CD14-positive monocyte (primary cell): ENCODE data around the gene ATP8A1. TPM values are rescaled to one million over a fixed set of nuclear protein-coding genes. Genes with fewer than 3 reads are reported as not detected.

Experiments
- DNase-seq, 3 donors: peaks; one replicate each; pipeline ENCODE4 v3.0.0-alpha.2; 2011 to 2022
- H2AFZ ChIP-seq: 2 replicates; pipeline ENCODE4 v1.6.0; 2012; ENCODE audit warnings: mild to moderate bottlenecking, low read depth, low read length, inconsistent platforms; ENCODE audit not compliant: insufficient read depth, poor library complexity, severe bottlenecking
- H3K27ac ChIP-seq, 2 donors: 1 replicate in 1 of 2; 2 replicates in 1 of 2; pipeline ENCODE4 v1.5.1; 2012 to 2013; ENCODE audit warnings: low read length in 2 of 2, control low read depth in 1 of 2, inconsistent platforms in 1 of 2, low read depth in 1 of 2, mild to moderate bottlenecking in 1 of 2
- H3K27me3 ChIP-seq, 2 donors: one replicate each; pipeline versions ENCODE4 v1.6.0 to v1.6.1; 2011 to 2013; ENCODE audit warnings: low read length in 2 of 2; ENCODE audit not compliant: control insufficient read depth in 2 of 2, insufficient read depth in 2 of 2
- H3K36me3 ChIP-seq, 2 donors: replicated peaks in 1 of 2; 1 replicate in 1 of 2; 2 replicates in 1 of 2; pipeline versions ENCODE4 v1.5.1 to v1.6.1; 2012 to 2013; ENCODE audit warnings: low read length in 2 of 2, control low read depth in 1 of 2, inconsistent platforms in 1 of 2, mild to moderate bottlenecking in 1 of 2; ENCODE audit not compliant: insufficient read depth in 2 of 2, control insufficient read depth in 1 of 2
- H3K4me1 ChIP-seq, 2 donors: 1 replicate in 1 of 2; 2 replicates in 1 of 2; pipeline versions ENCODE4 v1.5.1 to v1.6.1; 2012 to 2013; ENCODE audit warnings: low read length in 2 of 2, control low read depth in 1 of 2, inconsistent platforms in 1 of 2, mild to moderate bottlenecking in 1 of 2, moderate library complexity in 1 of 2; ENCODE audit not compliant: insufficient read depth in 2 of 2, control insufficient read depth in 1 of 2
- H3K4me2 ChIP-seq: replicated peaks from 2 replicates; pipeline ENCODE3; 2012; ENCODE audit warnings: low read length, moderate library complexity, mild to moderate bottlenecking; ENCODE audit not compliant: poor library complexity, severe bottlenecking; ENCODE audit errors: extremely low read depth
- H3K4me3 ChIP-seq, 3 experiments: fragments of 200-600 bp in 1 of 3; sonication (generic) in 1 of 3; replicated peaks in 1 of 3; 1 replicate in 2 of 3; 2 replicates in 1 of 3; pipeline ENCODE4 v1.5.1; 2011 to 2013; ENCODE audit warnings: low read length in 3 of 3, mild to moderate bottlenecking in 3 of 3, control low read depth in 2 of 3, low read depth in 2 of 3, inconsistent platforms in 1 of 3, moderate library complexity in 1 of 3
- H3K79me2 ChIP-seq: 2 replicates; pipeline ENCODE4 v1.6.0; 2012; ENCODE audit warnings: mild to moderate bottlenecking, control low read depth, inconsistent platforms, low read length, moderate library complexity; ENCODE audit not compliant: insufficient read depth
- H3K9ac ChIP-seq: 2 replicates; pipeline ENCODE4 v1.6.0; 2017; ENCODE audit warnings: low read length, mild to moderate bottlenecking; ENCODE audit not compliant: insufficient read depth, poor library complexity, severe bottlenecking
- H3K9me3 ChIP-seq, 2 donors: replicated peaks in 1 of 2; 1 replicate in 1 of 2; 2 replicates in 1 of 2; pipeline versions ENCODE4 v1.5.1 to v1.6.1; 2012 to 2013; ENCODE audit warnings: low read length in 2 of 2, control low read depth in 1 of 2; ENCODE audit not compliant: control insufficient read depth in 1 of 2, insufficient read depth in 1 of 2
- H4K20me1 ChIP-seq: 2 replicates; pipeline ENCODE4 v1.6.0; 2012; ENCODE audit warnings: mild to moderate bottlenecking, low read length, control low read depth, moderate library complexity; ENCODE audit not compliant: insufficient read depth
- H3K27ac Mint-ChIP-seq, 7 donors: one replicate each; pipeline ENCODE4 v1.8.0; 2020; ENCODE audit warnings: mild to moderate bottlenecking in 7 of 7, mixed read lengths in 7 of 7, moderate library complexity in 6 of 7, inconsistent platforms in 2 of 7
- H3K27me3 Mint-ChIP-seq, 3 donors: one replicate each; pipeline ENCODE4 v1.8.0; 2021 to 2022; ENCODE audit warnings: low read depth in 3 of 3, mild to moderate bottlenecking in 3 of 3, mixed read lengths in 3 of 3, moderate library complexity in 3 of 3, inconsistent platforms in 1 of 3
- H3K36me3 Mint-ChIP-seq, 2 donors: one replicate each; pipeline ENCODE4 v1.8.0; 2020; ENCODE audit warnings: mixed read lengths in 2 of 2, inconsistent platforms in 1 of 2, mild to moderate bottlenecking in 1 of 2
- H3K4me1 Mint-ChIP-seq: one replicate; pipeline ENCODE4 v1.8.0; 2020; ENCODE audit warnings: mild to moderate bottlenecking, mixed read lengths
- H3K4me3 Mint-ChIP-seq, 2 donors: one replicate each; pipeline ENCODE4 v1.8.0; 2020; ENCODE audit warnings: mild to moderate bottlenecking in 2 of 2, mixed read lengths in 2 of 2, moderate library complexity in 1 of 2
- H3K9me3 Mint-ChIP-seq, 7 donors: one replicate each; pipeline ENCODE4 v1.8.0; 2020 to 2022; ENCODE audit warnings: mixed read lengths in 7 of 7, mild to moderate bottlenecking in 6 of 7, moderate library complexity in 6 of 7, inconsistent platforms in 2 of 7
- WGBS: methylation state at CpG from one replicate; pipeline ENCODE4 v1.1.5; 2013; ENCODE audit warnings: missing lambda C conversion rate; ENCODE audit not compliant: insufficient coverage; 5-methylcytosine and 5-hydroxymethylcytosine counted together
- intact Hi-C, 2 donors: fragments of 100-400 bp; cut with micrococcal nuclease; formaldehyde crosslinking; loops; one replicate each; pipeline versions ENCODE4 v1.15.0 to v1.15.1; 2023
- polyA plus RNA-seq, 3 donors: library from polyadenylated mRNA; depleted of rRNA in 1 of 3; unstranded in 2 of 3; stranded (reverse) in 1 of 3; fragments of 300-500 nt in 2 of 3; fragments of >200 nt in 1 of 3; fragmentation: Illumina TruSeq in 2 of 3; gene quantifications; 1 replicate in 2 of 3; 2 replicates in 1 of 3; pipeline ENCODE4 v1.2.3, GENCODE V29; 2012 to 2021
- TF ChIP-seq, protein P1 (sequence below): fragments of 200-600 bp; IDR thresholded peaks from one replicate; pipeline ENCODE4 v1.8.0; 2022; ENCODE audit warnings: antibody characterized with exemption, mild to moderate bottlenecking

Gene ATP8A1
- polyA plus RNA-seq, 3 donors: 2.2 to 10.8 (median 3.2) TPM

GRCh38 chr4:42543762-42544161 is 113.1 kb downstream of the ATP8A1 start:
- Histone ChIP-seq H3K9me3 (no peaks in the 10 kb centered on the region), H3K36me3 (no peaks in the 10 kb centered on the region), H3K9ac (no peak overlapping the region), H3K4me1 (no peaks in the 10 kb centered on the region), H2AFZ (no peak overlapping the region), H3K27ac (no peak overlapping the region), H3K4me3 (no peak overlapping the region), H3K27me3 (no peaks in the 10 kb centered on the region), H3K4me2 (no peak overlapping the region), H3K79me2 (no peaks in the 10 kb centered on the region), H4K20me1 (no peaks in the 10 kb centered on the region)
- no CpG with 5 or more reads among the region's 2 CpGs for WGBS
- intact Hi-C loops: no loop called here
- TF ChIP-seq, protein P1, sequence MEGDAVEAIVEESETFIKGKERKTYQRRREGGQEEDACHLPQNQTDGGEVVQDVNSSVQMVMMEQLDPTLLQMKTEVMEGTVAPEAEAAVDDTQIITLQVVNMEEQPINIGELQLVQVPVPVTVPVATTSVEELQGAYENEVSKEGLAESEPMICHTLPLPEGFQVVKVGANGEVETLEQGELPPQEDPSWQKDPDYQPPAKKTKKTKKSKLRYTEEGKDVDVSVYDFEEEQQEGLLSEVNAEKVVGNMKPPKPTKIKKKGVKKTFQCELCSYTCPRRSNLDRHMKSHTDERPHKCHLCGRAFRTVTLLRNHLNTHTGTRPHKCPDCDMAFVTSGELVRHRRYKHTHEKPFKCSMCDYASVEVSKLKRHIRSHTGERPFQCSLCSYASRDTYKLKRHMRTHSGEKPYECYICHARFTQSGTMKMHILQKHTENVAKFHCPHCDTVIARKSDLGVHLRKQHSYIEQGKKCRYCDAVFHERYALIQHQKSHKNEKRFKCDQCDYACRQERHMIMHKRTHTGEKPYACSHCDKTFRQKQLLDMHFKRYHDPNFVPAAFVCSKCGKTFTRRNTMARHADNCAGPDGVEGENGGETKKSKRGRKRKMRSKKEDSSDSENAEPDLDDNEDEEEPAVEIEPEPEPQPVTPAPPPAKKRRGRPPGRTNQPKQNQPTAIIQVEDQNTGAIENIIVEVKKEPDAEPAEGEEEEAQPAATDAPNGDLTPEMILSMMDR: no peak
- H3K9me3 Mint-ChIP-seq: no peaks in the 10 kb centered on the region
- no peak for DNase-seq
- H3K36me3 Mint-ChIP-seq: peaks cover 6 to 11% of the 10 kb centered on the region in 2 donors
- H3K27me3 Mint-ChIP-seq: no peaks in the 10 kb centered on the region
- no peaks in the 10 kb centered on the region for H3K4me1 Mint-ChIP-seq
- no peak overlapping the region for H3K4me3 Mint-ChIP-seq
- no peak overlapping the region for H3K27ac Mint-ChIP-seq

DNA sequence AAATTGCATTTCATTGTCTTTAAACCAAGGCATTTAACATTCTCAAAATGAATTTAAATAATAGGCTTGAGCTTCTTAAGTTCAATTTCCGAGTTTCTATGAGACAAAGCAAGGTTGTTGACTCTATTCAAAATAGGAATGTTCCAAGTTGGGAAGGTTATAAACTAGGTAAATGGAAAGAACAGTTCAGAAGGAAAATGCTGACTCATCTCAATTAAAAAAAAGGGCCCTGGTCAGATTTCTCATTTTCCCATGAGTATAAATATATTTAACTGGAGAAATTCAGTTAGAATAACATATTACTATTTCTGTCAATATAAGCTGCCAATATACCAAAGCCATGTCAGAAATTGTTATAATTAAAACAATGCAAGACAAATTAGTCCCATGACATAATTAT is 113.8 kb downstream of the ATP8A1 start:
- H4K20me1 ChIP-seq: no peaks in the 10 kb centered on the region
- Mint-ChIP-seq H3K9me3 (peaks cover 0 to 2% (median 0%) of the 10 kb centered on the region in 7 donors), H3K27ac (no peak overlapping the region), H3K36me3 (peaks cover 3 to 13% of the 10 kb centered on the region in 2 donors), H3K27me3 (no peaks in the 10 kb centered on the region), H3K4me1 (no peaks in the 10 kb centered on the region), H3K4me3 (no peak overlapping the region)
- no peak overlapping the region for H3K27ac ChIP-seq
- no peaks in the 10 kb centered on the region for H3K27me3 ChIP-seq
- no peaks in the 10 kb centered on the region for H3K36me3 ChIP-seq
- no peak for DNase-seq
- H3K9me3 ChIP-seq: no peaks in the 10 kb centered on the region
- H3K9ac ChIP-seq: no peak overlapping the region
- whole genome bisulfite sequencing: no CpG with 5 or more reads among the region's 1 CpG
- TF ChIP-seq, protein P1: no peak
- H3K4me3 ChIP-seq: no peak overlapping the region
- intact Hi-C loops: no loop called here
- no peak overlapping the region for H3K4me2 ChIP-seq
- no peak overlapping the region for H2AFZ ChIP-seq
- H3K79me2 ChIP-seq: no peaks in the 10 kb centered on the region
- no peaks in the 10 kb centered on the region for H3K4me1 ChIP-seq
